IMR-90 (cell line): ENCODE measurements around the gene DARS1. TPM values are rescaled to one million over a fixed set of nuclear protein-coding genes. Genes with fewer than 3 reads are reported as not detected.

Experiments used
- ATAC-seq: fragments of 200-7000 bp; cut with Tn5 transposase; 2 replicates; pipeline ENCODE4 v1.9.1; 2020; ENCODE audit warnings: low read depth, mild to moderate bottlenecking, moderate library complexity
- BruUV-seq: library from RNA; stranded (reverse); fragments of 400-500 nt; replicated peaks from 2 replicates; lab custom pipeline; 2021; lab: Mats Ljungman, UMichigan
- CTCF ChIA-PET: fragments of 300-600 bp; formaldehyde crosslinking; extraction: SDS; loops from one replicate; lab custom pipeline; 2021; ENCODE audit warnings: antibody characterized with exemption; lab: Yijun Ruan, JAX
- POLR2A ChIA-PET: fragments of 300-600 bp; sonication (Branson Sonifier 250); formaldehyde crosslinking; loops from one replicate; lab custom pipeline; 2022; ENCODE audit warnings: antibody characterized with exemption; ENCODE audit not compliant: unreplicated experiment; lab: Charles Lee
- DNase-seq: peaks from one replicate; pipeline ENCODE4 v3.0.0; 2013
- H2AFZ ChIP-seq: replicated peaks from 2 replicates; pipeline ENCODE3; 2013; ENCODE audit warnings: low read length, mild to moderate bottlenecking; ENCODE audit not compliant: poor library complexity
- H2AK5ac ChIP-seq: 2 replicates; pipeline ENCODE4 v1.6.1; 2013; ENCODE audit warnings: low read depth, low read length, inconsistent platforms
- H2AK9ac ChIP-seq: replicated peaks from 2 replicates; pipeline ENCODE3; 2013; ENCODE audit warnings: mild to moderate bottlenecking, low read depth, low read length, moderate library complexity; ENCODE audit not compliant: poor library complexity
- H2BK120ac ChIP-seq: 2 replicates; pipeline ENCODE4 v1.6.1; 2013; ENCODE audit warnings: low read depth, low read length, inconsistent platforms
- H2BK15ac ChIP-seq: 3 replicates; pipeline ENCODE4 v1.6.1; 2013; ENCODE audit warnings: low read depth, low read length, inconsistent platforms
- H2BK20ac ChIP-seq: 2 replicates; pipeline ENCODE4 v1.6.1; 2013; ENCODE audit warnings: low read depth, mild to moderate bottlenecking, inconsistent platforms, low read length, moderate library complexity
- H2BK5ac ChIP-seq: 2 replicates; pipeline ENCODE4 v1.6.1; 2013; ENCODE audit warnings: mild to moderate bottlenecking, low read depth, low read length, inconsistent platforms; ENCODE audit not compliant: poor library complexity, severe bottlenecking
- H3K14ac ChIP-seq: replicated peaks from 2 replicates; pipeline ENCODE4 v1.6.1; 2013; ENCODE audit warnings: low read depth, low read length, inconsistent platforms
- H3K18ac ChIP-seq: 2 replicates; pipeline ENCODE4 v1.6.1; 2013; ENCODE audit warnings: low read depth, low read length, control low read depth
- H3K23ac ChIP-seq: 2 replicates; pipeline ENCODE4 v1.6.1; 2013; ENCODE audit warnings: low read depth, low read length, inconsistent platforms
- H3K27ac ChIP-seq: 2 replicates; pipeline ENCODE4 v1.5.1; 2013; ENCODE audit warnings: mild to moderate bottlenecking, control low read depth, low read length; ENCODE audit not compliant: insufficient read depth
- H3K27me3 ChIP-seq: 2 replicates; pipeline ENCODE4 v1.6.1; 2013; ENCODE audit warnings: low read length; ENCODE audit not compliant: control insufficient read depth, insufficient read depth
- H3K36me3 ChIP-seq: 2 replicates; pipeline ENCODE4 v1.6.1; 2013; ENCODE audit warnings: low read length, mixed read lengths; ENCODE audit not compliant: control insufficient read depth, insufficient read depth
- H3K4ac ChIP-seq: 2 replicates; pipeline ENCODE4 v1.6.1; 2013; ENCODE audit warnings: low read depth, low read length, inconsistent platforms
- H3K4me1 ChIP-seq: 2 replicates; pipeline ENCODE4 v1.6.1; 2013; ENCODE audit warnings: low read length, mixed read lengths; ENCODE audit not compliant: control insufficient read depth, insufficient read depth
- H3K4me2 ChIP-seq: 2 replicates; pipeline ENCODE4 v1.6.1; 2013; ENCODE audit warnings: low read depth, mild to moderate bottlenecking, control low read depth, low read length, moderate library complexity
- H3K4me3 ChIP-seq: 2 replicates; pipeline ENCODE4 v1.5.1; 2013; ENCODE audit warnings: low read depth, mild to moderate bottlenecking, control low read depth, low read length, moderate library complexity; ENCODE audit not compliant: insufficient read depth
- H3K56ac ChIP-seq: 2 replicates; pipeline ENCODE4 v1.6.1; 2013; ENCODE audit warnings: low read length, inconsistent platforms; ENCODE audit not compliant: insufficient read depth; ENCODE audit errors: extremely low read depth
- H3K79me1 ChIP-seq, 2 experiments: 2 replicates each; pipeline ENCODE4 v1.6.1; 2013; ENCODE audit warnings: low read length in 2 of 2, inconsistent platforms in 1 of 2, low read depth in 1 of 2
- H3K9ac ChIP-seq: 2 replicates; pipeline ENCODE4 v1.6.1; 2013; ENCODE audit warnings: low read depth, low read length, control low read depth
- H3K9me1 ChIP-seq: 2 replicates; pipeline ENCODE4 v1.6.1; 2013; ENCODE audit warnings: low read length, inconsistent platforms; ENCODE audit not compliant: insufficient read depth
- H3K9me3 ChIP-seq: 2 replicates; pipeline ENCODE4 v1.6.1; 2013; ENCODE audit warnings: low read length; ENCODE audit not compliant: control insufficient read depth, insufficient read depth
- H4K20me1 ChIP-seq: 2 replicates; pipeline ENCODE4 v1.6.1; 2013; ENCODE audit warnings: low read length, inconsistent platforms; ENCODE audit not compliant: insufficient read depth
- H4K5ac ChIP-seq: 2 replicates; pipeline ENCODE4 v1.6.1; 2013; ENCODE audit warnings: mild to moderate bottlenecking, low read depth, low read length, control low read depth
- H4K8ac ChIP-seq, 2 experiments: 2 replicates each; pipeline ENCODE4 v1.6.1; 2013; ENCODE audit warnings: low read depth in 2 of 2, low read length in 2 of 2, control low read depth in 1 of 2, inconsistent platforms in 1 of 2
- H4K91ac ChIP-seq: 2 replicates; pipeline ENCODE4 v1.6.1; 2013; ENCODE audit warnings: low read depth, low read length, inconsistent platforms; ENCODE audit not compliant: insufficient read depth
- RFX5 ChIP-seq: IDR thresholded peaks from 2 replicates; pipeline ENCODE4 v1.8.0; 2012; ENCODE audit warnings: low read depth, mild to moderate bottlenecking, low read length, moderate library complexity
- WGBS, 2 experiments: methylation state at CpG; one replicate each; pipeline versions ENCODE4 v1.1.5 to v1.1.7; 2013; ENCODE audit warnings: missing lambda C conversion rate in 2 of 2; ENCODE audit not compliant: insufficient read length in 1 of 2; ENCODE audit errors: extremely low coverage in 2 of 2; 5-methylcytosine and 5-hydroxymethylcytosine counted together
- dilution Hi-C: fragments of 300-500 bp; cut with HindIII; formaldehyde crosslinking; loops from one replicate; pipeline ENCODE4 v1.14.3; 2018; ENCODE audit warnings: low sequenced_read_pairs; ENCODE audit not compliant: unreplicated experiment
- in situ Hi-C: fragments of 300-500 bp; cut with MboI; formaldehyde crosslinking; loops from 3 replicates; pipeline ENCODE4 v1.14.3; 2019; ENCODE audit warnings: low sequenced_read_pairs, inconsistent platforms, mixed read lengths
- intact Hi-C: fragments of 100-400 bp; cut with micrococcal nuclease; formaldehyde crosslinking; loops from 2 replicates; pipeline ENCODE4 v1.10.0; 2022
- polyA plus RNA-seq, 3 experiments: library from polyadenylated mRNA; depleted of rRNA; stranded (reverse); fragments of >200 nt; gene quantifications; 2 replicates each; pipeline ENCODE4 v1.2.3, GENCODE V29; 2012; ENCODE audit warnings: low replicate concordance in 1 of 3
- total RNA-seq: library from RNA; depleted of rRNA; stranded (reverse); fragments of >200 nt; gene quantifications from 2 replicates; pipeline ENCODE4 v1.2.3, GENCODE V29; 2012

DARS1 gene
- total and polyA plus RNA-seq, 2 of the 4 experiments (the other 2 are of a cell fraction) = 56.5 to 66.5 TPM

GRCh38 chr2:135870571-135870970 lies 114.9 kb downstream of the DARS1 start:
- Histone ChIP-seq H3K23ac (no peak overlapping the region), H2BK20ac (no peak overlapping the region), H3K27me3 (no peaks in the 10 kb centered on the region), H3K36me3 (peaks cover 15% of the 10 kb centered on the region), H3K4ac (no peak overlapping the region), H2BK120ac (no peak overlapping the region), H2BK5ac (no peak overlapping the region), H3K4me2 (no peak overlapping the region), H3K79me1 (peaks cover 2 to 23% of the 10 kb centered on the region in 2 experiments), H3K9ac (no peak overlapping the region), H4K91ac (no peak overlapping the region), H2AFZ (no peak overlapping the region), H3K14ac (no peak overlapping the region), H3K4me1 (peaks cover 4% of the 10 kb centered on the region; the same call in 1 of the 2 replicates), H3K56ac (no peak overlapping the region), H4K20me1 (no peaks in the 10 kb centered on the region), H2AK5ac (no peak overlapping the region), H3K9me3 (no peaks in the 10 kb centered on the region), H4K5ac (no peak overlapping the region), H3K18ac (no peak overlapping the region), H3K9me1 (no peaks in the 10 kb centered on the region), H2AK9ac (no peak overlapping the region), H3K4me3 (no peak overlapping the region), H2BK15ac (no peak overlapping the region), H3K27ac (no peak overlapping the region), H4K8ac (no peak overlapping the region)
- POLR2A ChIA-PET = no interaction called here
- dilution Hi-C loops = no loop called here
- no TSS peak for BruUV-seq
- CTCF ChIA-PET = no interaction called here
- no peak for TF ChIP-seq RFX5
- intact Hi-C loops = no loop called here
- no CpG with 5 or more reads among the region's 1 CpG for WGBS, 2 experiments
- in situ Hi-C loops = no loop called here
- no peak for ATAC-seq
- no peak for DNase-seq
